ENCODE results near the gene KCNQ4. TPM values are rescaled to one million over a fixed set of nuclear protein-coding genes. Genes with fewer than 3 reads are reported as not detected.

Gene KCNQ4
- total RNA-seq, 4 donors from 2014 or later = 1.1 to 3.8 (median 1.5) TPM

DNA sequence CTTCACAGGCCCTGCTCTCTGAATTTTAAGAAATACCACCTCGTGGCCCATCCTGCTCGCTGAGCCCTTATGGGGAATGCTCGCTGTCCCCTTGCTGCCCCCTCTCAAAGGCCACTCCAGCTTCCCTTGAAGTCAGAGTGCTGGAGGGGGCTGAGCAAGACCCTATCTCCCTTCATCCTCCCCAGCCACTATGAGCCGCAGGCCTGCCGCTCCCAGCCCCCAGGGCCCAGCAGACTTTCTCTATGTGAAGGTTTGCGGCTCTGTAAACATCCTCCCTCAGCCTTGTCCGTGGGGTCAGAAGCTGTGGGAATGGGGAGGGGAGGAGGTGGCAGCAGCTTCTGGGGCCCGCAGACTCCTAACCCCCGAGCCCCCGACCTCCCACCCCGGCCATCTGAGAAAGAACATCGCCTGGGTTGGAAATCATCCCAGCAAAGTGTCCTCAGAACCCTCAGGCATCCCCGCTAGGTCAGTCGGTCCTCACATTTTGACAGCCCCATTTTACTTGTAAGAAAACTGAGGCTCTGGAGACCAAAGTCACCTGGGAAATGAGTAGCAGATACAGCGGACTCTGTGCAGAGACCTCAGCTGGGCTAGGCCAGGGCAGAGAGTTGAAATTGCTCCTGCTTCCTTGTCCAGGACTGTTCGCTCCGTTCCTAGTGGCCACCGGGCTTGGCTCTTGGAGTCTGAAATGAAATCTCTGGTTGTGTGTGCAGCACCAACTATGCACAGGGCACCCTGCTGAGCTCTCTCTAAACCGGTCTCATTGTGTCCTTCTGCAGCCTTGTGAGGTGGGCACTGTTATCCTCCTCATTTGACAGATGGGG, 4.4 kb downstream of the KCNQ4 start:
- no peak for TF ChIP-seq POLR2A (IDR thresholded peaks at IDR 0.05)
- TF ChIP-seq, protein P1, sequence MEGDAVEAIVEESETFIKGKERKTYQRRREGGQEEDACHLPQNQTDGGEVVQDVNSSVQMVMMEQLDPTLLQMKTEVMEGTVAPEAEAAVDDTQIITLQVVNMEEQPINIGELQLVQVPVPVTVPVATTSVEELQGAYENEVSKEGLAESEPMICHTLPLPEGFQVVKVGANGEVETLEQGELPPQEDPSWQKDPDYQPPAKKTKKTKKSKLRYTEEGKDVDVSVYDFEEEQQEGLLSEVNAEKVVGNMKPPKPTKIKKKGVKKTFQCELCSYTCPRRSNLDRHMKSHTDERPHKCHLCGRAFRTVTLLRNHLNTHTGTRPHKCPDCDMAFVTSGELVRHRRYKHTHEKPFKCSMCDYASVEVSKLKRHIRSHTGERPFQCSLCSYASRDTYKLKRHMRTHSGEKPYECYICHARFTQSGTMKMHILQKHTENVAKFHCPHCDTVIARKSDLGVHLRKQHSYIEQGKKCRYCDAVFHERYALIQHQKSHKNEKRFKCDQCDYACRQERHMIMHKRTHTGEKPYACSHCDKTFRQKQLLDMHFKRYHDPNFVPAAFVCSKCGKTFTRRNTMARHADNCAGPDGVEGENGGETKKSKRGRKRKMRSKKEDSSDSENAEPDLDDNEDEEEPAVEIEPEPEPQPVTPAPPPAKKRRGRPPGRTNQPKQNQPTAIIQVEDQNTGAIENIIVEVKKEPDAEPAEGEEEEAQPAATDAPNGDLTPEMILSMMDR (IDR thresholded peaks at IDR 0.05) = no peak
- no peak for TF ChIP-seq EP300 (IDR thresholded peaks at IDR 0.05)
- TF ChIP-seq POLR2AphosphoS5 (IDR thresholded peaks at IDR 0.05) = no peak
- WGBS = 86% methylated on average over 19 of the region's 19 CpGs
- Histone ChIP-seq H3K36me3 (no peaks in the 10 kb centered on the region), H3K4me3 (no peak overlapping the region), H3K4me1 (peaks cover 17% of the 10 kb centered on the region), H3K9me3 (no peaks in the 10 kb centered on the region), H3K27ac (no peak overlapping the region), H3K27me3 (no peaks in the 10 kb centered on the region)
- DNase-seq (ENCODE audit: low spot score in 2 of 2) = no peak

DNA sequence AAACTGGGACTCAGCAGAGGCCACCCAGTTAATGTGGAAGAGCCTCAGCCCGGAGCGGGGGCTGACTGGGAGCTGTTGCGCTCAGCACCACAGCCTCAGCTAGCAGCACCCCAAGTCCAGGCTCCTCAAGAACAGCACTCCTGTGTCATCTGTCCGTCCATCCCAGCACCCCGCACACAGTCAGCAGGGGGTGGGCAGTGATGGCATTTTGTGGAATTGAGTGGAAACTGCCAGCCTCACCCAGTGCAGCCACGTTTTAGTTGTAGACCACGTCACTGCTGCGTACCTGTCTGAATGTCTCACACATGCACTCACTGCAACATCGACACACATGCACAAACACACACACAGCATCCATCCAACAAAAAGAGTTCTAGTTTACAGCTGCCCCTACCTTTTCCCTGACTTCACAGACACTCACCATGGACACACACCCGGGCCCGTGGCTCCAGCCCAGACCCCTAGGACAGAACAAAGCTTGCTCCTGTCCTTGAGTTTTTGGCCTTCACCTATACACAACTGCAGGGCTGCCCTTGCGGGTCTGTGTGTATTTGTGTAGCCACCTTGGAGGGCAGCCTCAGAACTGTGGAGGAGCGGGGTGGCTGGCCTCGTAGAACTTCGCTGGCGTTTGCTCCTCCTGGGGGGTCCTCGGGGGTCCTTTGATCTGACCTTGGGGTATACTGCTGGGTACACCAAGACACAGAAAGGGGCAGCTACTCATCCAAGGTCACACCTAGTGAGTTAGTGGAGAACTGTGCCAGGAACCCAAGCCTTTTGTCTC, 5.2 kb downstream of the KCNQ4 start:
- H3K9me3 ChIP-seq = no peaks in the 10 kb centered on the region
- no peak overlapping the region for H3K4me3 ChIP-seq
- 88% methylated on average over 13 of the region's 17 CpGs for WGBS
- no peak for DNase-seq (ENCODE audit: low spot score in 2 of 2)
- H3K36me3 ChIP-seq = no peaks in the 10 kb centered on the region
- no peak for TF ChIP-seq POLR2AphosphoS5 (IDR thresholded peaks at IDR 0.05)
- TF ChIP-seq POLR2A (IDR thresholded peaks at IDR 0.05) = no peak
- TF ChIP-seq, protein P1 (IDR thresholded peaks at IDR 0.05) = no peak
- no peak for TF ChIP-seq EP300 (IDR thresholded peaks at IDR 0.05)
- no peak overlapping the region for H3K27ac ChIP-seq
- H3K4me1 ChIP-seq = peaks cover 10% of the 10 kb centered on the region
- H3K27me3 ChIP-seq = no peaks in the 10 kb centered on the region

DNA sequence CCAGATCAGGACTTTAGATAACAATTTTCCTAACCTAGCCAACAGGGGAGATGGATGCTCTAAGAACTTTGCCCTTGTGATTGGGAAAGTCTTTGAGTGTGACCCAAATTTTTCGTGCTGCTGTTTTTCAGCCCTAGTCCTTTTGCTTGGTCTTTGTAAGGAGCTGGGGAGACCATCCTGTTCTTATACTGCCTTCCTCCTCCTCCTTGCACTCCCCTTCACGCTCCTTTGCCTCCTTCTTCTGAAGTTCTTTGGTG, 5.7 kb downstream of the KCNQ4 start:
- no peak for DNase-seq (ENCODE audit: low spot score in 2 of 2)
- H3K36me3 ChIP-seq = no peaks in the 10 kb centered on the region
- no peak overlapping the region for H3K27ac ChIP-seq
- TF ChIP-seq, protein P1 (IDR thresholded peaks at IDR 0.05) = no peak
- TF ChIP-seq EP300 (IDR thresholded peaks at IDR 0.05) (no peak), POLR2AphosphoS5 (IDR thresholded peaks at IDR 0.05) (no peak), POLR2A (IDR thresholded peaks at IDR 0.05) (no peak)
- no peak overlapping the region for H3K4me3 ChIP-seq
- peaks cover 7% of the 10 kb centered on the region for H3K4me1 ChIP-seq
- no peaks in the 10 kb centered on the region for H3K27me3 ChIP-seq
- H3K9me3 ChIP-seq = no peaks in the 10 kb centered on the region
- 86% methylated on average over 2 of the region's 2 CpGs for WGBS

DNA sequence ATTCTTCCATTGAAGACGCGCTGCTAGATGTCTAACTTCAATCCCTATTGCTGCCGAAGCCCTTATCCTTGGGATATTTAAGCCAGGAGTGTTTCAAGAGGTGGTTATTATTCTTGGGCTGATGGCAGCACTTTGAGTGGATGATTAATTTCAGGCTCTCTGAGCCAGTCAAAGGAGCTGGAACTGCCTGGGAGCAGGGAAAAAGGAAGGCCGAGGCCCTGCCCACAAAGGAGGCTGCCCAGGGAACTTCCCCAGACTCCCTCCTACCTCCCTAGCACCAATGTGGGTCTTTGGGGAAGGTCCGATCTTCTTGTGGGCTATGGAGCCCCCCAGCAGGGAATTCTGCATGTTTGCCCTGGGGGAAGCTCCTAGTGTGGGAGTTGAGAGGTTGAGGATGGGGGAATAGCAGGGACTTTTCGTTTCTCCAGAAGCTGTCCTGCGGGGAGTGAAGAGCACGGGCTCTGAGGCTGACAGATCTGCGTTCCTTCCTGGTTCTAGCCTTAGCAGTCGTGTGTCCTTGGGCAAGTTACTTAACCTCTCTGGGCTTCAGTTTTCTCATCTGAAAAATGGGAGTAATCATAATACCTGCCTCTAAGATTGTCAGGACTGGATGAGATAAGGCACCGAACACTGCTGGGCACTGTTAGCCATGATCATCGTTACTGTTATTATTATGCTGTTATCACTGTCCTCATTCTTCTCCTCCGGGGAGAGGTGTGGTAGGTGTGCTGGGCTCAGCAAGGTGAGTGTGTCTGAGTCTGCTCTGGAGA, 6.3 kb downstream of the KCNQ4 start:
- TF ChIP-seq POLR2AphosphoS5 (IDR thresholded peaks at IDR 0.05) (no peak), POLR2A (IDR thresholded peaks at IDR 0.05) (no peak), EP300 (IDR thresholded peaks at IDR 0.05) (no peak)
- TF ChIP-seq, protein P1 (IDR thresholded peaks at IDR 0.05) = no peak
- DNase-seq (ENCODE audit: low spot score in 2 of 2) = no peak
- H3K4me1 ChIP-seq = peaks cover 2% of the 10 kb centered on the region
- no peaks in the 10 kb centered on the region for H3K9me3 ChIP-seq
- H3K27me3 ChIP-seq = no peaks in the 10 kb centered on the region
- no peaks in the 10 kb centered on the region for H3K36me3 ChIP-seq
- no peak overlapping the region for H3K27ac ChIP-seq
- 85% methylated on average over 13 of the region's 13 CpGs for WGBS
- no peak overlapping the region for H3K4me3 ChIP-seq

DNA sequence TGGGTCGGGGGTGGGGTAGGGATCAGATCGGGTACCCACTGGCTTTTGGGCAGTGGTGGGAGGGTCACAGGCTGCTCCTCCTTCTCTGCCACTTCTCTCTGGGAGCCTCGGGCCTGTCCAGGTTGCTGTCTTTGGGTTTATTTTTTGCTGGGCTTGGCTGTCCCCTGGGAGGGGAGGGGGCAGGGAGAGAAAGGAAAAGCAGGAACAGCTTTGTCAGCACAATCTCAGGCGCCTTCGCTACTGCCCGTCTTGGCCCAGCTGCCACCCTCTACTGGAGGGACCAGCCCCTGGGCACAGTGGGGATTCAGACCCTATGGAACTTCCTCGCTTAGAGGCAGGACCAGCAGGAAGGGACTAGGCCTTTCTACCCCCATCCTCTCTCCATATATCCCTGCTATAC, 8.4 kb downstream of the KCNQ4 start:
- DNase-seq (ENCODE audit: low spot score in 2 of 2) = no peak
- TF ChIP-seq, protein P1 (IDR thresholded peaks at IDR 0.05) = no peak
- TF ChIP-seq POLR2A (IDR thresholded peaks at IDR 0.05) (no peak), POLR2AphosphoS5 (IDR thresholded peaks at IDR 0.05) (no peak), EP300 (IDR thresholded peaks at IDR 0.05) (no peak)

More for the DNA sequence above, 8.4 kb downstream of the KCNQ4 start:
- Histone ChIP-seq H3K9me3 (no peaks in the 10 kb centered on the region), H3K4me1 (no peaks in the 10 kb centered on the region), H3K27me3 (no peaks in the 10 kb centered on the region), H3K4me3 (no peak overlapping the region), H3K36me3 (no peaks in the 10 kb centered on the region), H3K27ac (no peak overlapping the region)
- 78% methylated on average over 7 of the region's 7 CpGs for WGBS
